Chondrocyte (in vitro differentiated cells): ENCODE measurements around the gene SYT14. TPM values are rescaled to one million over a fixed set of nuclear protein-coding genes. Genes with fewer than 3 reads are reported as not detected.

Experiments
- DNase-seq: peaks from one replicate; pipeline ENCODE4 v3.0.0; 2021; ENCODE audit warnings: mixed read lengths, low spot score
- H3K27ac Mint-ChIP-seq: one replicate; pipeline ENCODE4 v1.8.0; 2021; ENCODE audit warnings: mild to moderate bottlenecking, moderate library complexity, mixed read lengths; ENCODE audit not compliant: unreplicated experiment
- H3K27me3 Mint-ChIP-seq: 2 replicates; pipeline ENCODE4 v1.8.0; 2021; ENCODE audit warnings: low read depth, mixed read lengths
- H3K36me3 Mint-ChIP-seq: 2 replicates; pipeline ENCODE4 v1.8.0; 2021; ENCODE audit warnings: low read depth, mixed read lengths
- H3K4me1 Mint-ChIP-seq: 2 replicates; pipeline ENCODE4 v1.8.0; 2021; ENCODE audit warnings: low read depth, mild to moderate bottlenecking, mixed read lengths
- H3K4me3 Mint-ChIP-seq: one replicate; pipeline ENCODE4 v1.8.0; 2021; ENCODE audit warnings: mild to moderate bottlenecking, moderate library complexity, mixed read lengths; ENCODE audit not compliant: unreplicated experiment
- H3K9me3 Mint-ChIP-seq: 2 replicates; pipeline ENCODE4 v1.8.0; 2021; ENCODE audit warnings: low read depth, mixed read lengths
- total RNA-seq: library from RNA; stranded (reverse); gene quantifications from 3 replicates; pipeline ENCODE4 v1.2.1, GENCODE V29; 2021
- TF ChIP-seq, protein P1 (sequence below): fragments of 200-600 bp; sonication (generic); IDR thresholded peaks from 2 replicates; pipeline ENCODE4 v1.5.0; 2021; ENCODE audit warnings: antibody characterized with exemption, mild to moderate bottlenecking, moderate library complexity

The SYT14 gene
- total RNA-seq, 1 donor from 2014 or later: 1.0 TPM

GRCh38 chr1:209924390-209924789 is 13.6 kb upstream of the SYT14 start:
- Mint-ChIP-seq H3K27me3 (peaks cover 4% of the 10 kb centered on the region), H3K4me3 (no peak overlapping the region), H3K9me3 (peaks cover 10% of the 10 kb centered on the region), H3K4me1 (peaks cover 11% of the 10 kb centered on the region), H3K36me3 (peaks cover 1% of the 10 kb centered on the region), H3K27ac (no peak overlapping the region)
- no peak for DNase-seq
- TF ChIP-seq, protein P1, sequence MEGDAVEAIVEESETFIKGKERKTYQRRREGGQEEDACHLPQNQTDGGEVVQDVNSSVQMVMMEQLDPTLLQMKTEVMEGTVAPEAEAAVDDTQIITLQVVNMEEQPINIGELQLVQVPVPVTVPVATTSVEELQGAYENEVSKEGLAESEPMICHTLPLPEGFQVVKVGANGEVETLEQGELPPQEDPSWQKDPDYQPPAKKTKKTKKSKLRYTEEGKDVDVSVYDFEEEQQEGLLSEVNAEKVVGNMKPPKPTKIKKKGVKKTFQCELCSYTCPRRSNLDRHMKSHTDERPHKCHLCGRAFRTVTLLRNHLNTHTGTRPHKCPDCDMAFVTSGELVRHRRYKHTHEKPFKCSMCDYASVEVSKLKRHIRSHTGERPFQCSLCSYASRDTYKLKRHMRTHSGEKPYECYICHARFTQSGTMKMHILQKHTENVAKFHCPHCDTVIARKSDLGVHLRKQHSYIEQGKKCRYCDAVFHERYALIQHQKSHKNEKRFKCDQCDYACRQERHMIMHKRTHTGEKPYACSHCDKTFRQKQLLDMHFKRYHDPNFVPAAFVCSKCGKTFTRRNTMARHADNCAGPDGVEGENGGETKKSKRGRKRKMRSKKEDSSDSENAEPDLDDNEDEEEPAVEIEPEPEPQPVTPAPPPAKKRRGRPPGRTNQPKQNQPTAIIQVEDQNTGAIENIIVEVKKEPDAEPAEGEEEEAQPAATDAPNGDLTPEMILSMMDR: no peak

DNA sequence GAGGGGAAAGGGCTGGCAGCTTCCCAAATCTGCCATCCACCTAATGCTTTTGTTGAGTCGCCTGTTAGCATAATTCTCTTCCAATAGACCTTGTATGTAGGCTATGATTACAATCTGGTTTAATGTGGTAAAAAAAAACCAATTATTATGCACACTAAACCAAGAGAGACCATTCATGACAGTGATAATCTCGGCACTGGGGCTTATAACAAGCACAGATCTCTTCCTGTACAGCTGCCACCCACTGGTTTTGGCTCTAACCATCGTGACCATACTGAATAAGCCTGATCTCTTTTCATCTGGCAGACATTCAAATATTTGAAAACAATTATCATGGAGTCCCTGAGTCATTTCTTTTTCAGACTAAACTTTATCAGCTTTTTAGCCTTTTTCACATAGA is 12.0 kb upstream of the SYT14 start:
- TF ChIP-seq, protein P1: no peak
- H3K27me3 Mint-ChIP-seq: peaks cover 6% of the 10 kb centered on the region
- H3K4me3 Mint-ChIP-seq: no peak overlapping the region
- no peaks in the 10 kb centered on the region for H3K36me3 Mint-ChIP-seq
- no peak for DNase-seq
- H3K4me1 Mint-ChIP-seq: peaks cover 11% of the 10 kb centered on the region
- peaks cover 2% of the 10 kb centered on the region for H3K9me3 Mint-ChIP-seq
- peak overlapping the region; percentile 15 for H3K27ac Mint-ChIP-seq

DNA sequence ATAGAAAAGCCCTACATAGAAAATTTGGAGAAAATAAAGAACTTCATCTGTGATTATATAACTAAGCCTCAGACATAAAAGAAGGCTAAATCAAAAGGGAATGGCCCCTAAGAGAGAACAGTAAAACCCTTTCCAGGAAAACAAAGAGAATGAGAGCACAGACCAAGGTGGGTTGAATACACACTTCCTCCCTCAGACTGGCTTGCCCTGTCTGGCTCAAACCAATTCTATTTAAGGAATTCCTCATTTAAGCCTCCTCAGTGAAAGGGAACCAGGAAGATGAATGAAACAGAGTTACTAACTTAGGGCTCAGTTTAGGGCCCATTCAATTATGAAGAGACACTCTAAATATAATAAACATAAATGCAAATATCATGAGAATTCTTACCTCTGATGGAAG is 10.6 kb upstream of the SYT14 start:
- Mint-ChIP-seq H3K36me3 (no peaks in the 10 kb centered on the region), H3K9me3 (no peaks in the 10 kb centered on the region), H3K4me3 (no peak overlapping the region), H3K27me3 (peaks cover 11% of the 10 kb centered on the region), H3K4me1 (peaks cover 11% of the 10 kb centered on the region), H3K27ac (no peak overlapping the region)
- TF ChIP-seq, protein P1: no peak
- no peak for DNase-seq

GRCh38 chr1:209929751-209930150 is 8.3 kb upstream of the SYT14 start:
- TF ChIP-seq, protein P1: no peak
- Mint-ChIP-seq H3K4me1 (peaks cover 11% of the 10 kb centered on the region), H3K27me3 (peaks cover 23% of the 10 kb centered on the region), H3K36me3 (no peaks in the 10 kb centered on the region), H3K9me3 (no peaks in the 10 kb centered on the region), H3K4me3 (no peak overlapping the region), H3K27ac (no peak overlapping the region)
- DNase-seq: no peak

GRCh38 chr1:209931141-209931540 is 6.9 kb upstream of the SYT14 start:
- Mint-ChIP-seq H3K27ac (no peak overlapping the region), H3K9me3 (no peaks in the 10 kb centered on the region), H3K27me3 (peaks cover 35% of the 10 kb centered on the region), H3K4me3 (no peak overlapping the region), H3K4me1 (peaks cover 5% of the 10 kb centered on the region), H3K36me3 (no peaks in the 10 kb centered on the region)
- DNase-seq: no peak
- TF ChIP-seq, protein P1: no peak
